Activated CD8-positive, alpha-beta memory T cell treated with anti-CD3 and anti-CD28 coated beads for 24 hours (primary cell): ENCODE data around the gene MRPS14.

Experiments used
- DNase-seq: peaks from one replicate; pipeline ENCODE4 v3.0.0-alpha.2; 2020

Gene MRPS14

GRCh38 chr1:175019524-175019923 is 3.7 kb downstream of the MRPS14 start:
- DNase-seq: no peak

GRCh38 chr1:175015243-175015642 is 8.0 kb downstream of the MRPS14 start:
- no peak for DNase-seq

DNA sequence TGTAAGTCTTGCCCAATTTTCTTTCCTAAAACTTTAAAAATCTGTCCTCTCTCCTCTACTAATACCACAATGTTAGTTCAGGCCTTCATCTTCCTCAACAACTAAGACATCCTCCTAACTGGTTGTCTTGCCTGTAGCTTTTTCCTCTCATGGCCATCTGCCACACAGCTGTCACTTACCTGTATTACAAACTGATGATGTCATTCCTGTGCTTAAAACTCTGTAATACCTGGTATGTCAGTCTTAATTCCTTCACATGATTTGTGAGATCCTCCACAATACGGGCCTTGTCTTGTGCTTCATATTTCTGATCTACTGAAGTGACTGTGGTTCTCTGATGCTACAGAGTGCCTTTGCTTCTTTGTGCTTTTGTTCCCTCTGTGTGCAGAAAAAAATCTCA is 9.8 kb downstream of the MRPS14 start:
- no peak for DNase-seq

DNA sequence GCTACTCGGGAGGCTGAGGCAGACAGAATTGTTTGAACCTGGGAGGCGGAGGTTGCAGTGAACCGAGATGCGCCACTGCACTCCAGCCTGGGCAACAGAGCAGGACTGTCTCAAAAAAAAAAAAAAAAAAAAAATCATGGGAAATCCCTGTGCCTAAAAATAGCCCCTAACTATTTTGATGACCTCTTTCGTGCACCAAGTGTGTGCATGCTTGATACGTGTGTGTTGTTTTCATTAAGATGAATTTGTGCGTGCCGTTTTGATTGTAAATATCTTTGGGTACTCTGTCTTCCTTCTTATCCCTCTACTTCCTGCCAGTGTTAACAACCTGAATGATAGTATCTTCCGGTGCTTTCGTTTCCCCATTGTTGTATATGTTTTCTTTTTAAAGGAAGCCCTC is 13.7 kb downstream of the MRPS14 start:
- no peak for DNase-seq

GRCh38 chr1:175005085-175005783 is 18.0 kb downstream of the MRPS14 start:
- DNase-seq: no peak

- DNase-seq: no peak
Measured at GRCh38 chr1:175003521-175003920, 19.7 kb downstream of the MRPS14 start.

GRCh38 chr1:175002910-175003517 is 20.2 kb downstream of the MRPS14 start:
- no peak for DNase-seq

- DNase-seq: no peak
Measured at GRCh38 chr1:175000697-175001187, 22.5 kb downstream of the MRPS14 start.

GRCh38 chr1:174999936-175000696 is 23.1 kb downstream of the MRPS14 start, which contains the start of gene CACYBP:
Gene CACYBP, plus strand, starts transcription at chr1:174999947. Its CDS starts 234 bp downstream, at chr1:175000181.
- DNase-seq: peak; percentile 81

GRCh38 chr1:174999216-174999935 is 23.8 kb downstream of the MRPS14 start:
- peak; percentile 97 for DNase-seq

- no peak for DNase-seq
Measured at GRCh38 chr1:174998569-174999215, 24.5 kb downstream of the MRPS14 start.

DNA sequence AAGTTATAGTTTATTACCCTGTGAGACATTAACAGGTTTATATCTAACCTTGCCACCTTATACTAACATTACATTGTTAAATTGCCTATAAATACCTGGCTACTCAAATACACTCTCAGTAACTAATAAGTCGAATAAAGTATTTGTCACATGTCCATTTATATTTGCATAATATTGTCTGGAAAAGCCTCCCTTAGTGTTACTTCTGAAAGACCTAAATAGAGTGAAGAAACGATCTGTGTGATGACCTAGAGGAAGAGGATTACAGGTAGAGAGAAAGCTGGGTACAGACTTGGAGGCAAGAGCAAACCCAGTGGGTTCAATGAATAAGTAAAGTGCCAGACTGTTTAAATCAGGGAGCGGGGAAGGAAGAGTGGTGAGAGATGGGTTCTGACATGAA is 26.2 kb downstream of the MRPS14 start:
- DNase-seq: no peak

DNA sequence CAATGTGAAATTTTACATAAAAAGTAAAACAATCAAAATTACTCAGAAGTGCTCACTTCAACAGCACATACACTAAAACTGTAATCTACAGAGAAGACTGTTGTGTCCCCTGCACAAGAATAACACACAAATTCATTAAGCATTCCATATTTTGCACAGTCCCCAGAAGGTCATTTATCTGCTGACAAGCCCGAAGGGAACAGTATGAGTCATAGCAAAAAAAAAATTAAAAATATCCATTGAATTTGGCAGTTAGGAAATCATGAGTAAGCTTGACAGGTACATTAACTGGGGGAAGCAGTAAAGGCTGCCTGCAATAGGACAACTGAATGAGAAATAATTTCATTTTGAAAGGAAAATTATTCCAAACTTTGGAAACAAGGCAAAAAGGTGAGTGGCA is 26.7 kb downstream of the MRPS14 start:
- DNase-seq: no peak

GRCh38 chr1:174995916-174996315 is 27.3 kb downstream of the MRPS14 start:
- no peak for DNase-seq

DNA sequence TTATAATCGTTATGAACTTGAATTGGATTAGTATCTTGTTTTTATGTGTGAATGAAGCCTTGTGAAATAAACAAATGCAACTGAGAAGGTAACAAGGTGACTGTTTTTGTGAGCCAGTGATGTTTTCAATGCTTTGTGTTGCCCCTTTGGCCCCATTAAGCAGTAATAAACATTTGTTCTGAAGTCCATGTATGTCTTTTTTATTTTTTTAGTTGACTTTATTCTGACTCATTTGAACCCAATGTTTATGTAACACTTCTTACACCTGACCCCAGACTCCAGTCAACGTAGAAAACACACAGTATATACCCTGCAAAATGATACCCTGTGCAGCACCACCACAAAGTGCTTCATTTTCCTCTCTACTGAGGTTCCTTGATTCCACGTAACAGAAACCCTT is 28.1 kb downstream of the MRPS14 start:
- no peak for DNase-seq

DNA sequence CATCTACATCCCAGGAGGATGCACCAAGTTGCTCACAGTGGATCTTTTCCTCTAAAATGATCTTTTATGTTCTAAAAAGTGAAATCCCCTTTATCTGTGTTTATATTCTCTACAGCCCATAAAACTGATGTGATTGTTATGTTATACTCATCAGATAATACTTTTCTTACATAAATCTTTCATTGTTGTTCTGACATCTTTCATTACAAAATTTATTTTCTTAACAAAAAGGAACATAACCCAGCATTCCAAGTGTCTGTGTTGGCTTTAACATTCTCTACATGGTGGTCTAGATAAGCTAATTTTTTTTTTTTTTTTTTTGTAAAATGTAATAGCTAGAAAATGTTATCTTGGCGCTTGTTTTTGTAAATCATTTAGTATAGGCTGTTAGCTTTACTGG is 31.8 kb downstream of the MRPS14 start:
- DNase-seq: no peak

DNA sequence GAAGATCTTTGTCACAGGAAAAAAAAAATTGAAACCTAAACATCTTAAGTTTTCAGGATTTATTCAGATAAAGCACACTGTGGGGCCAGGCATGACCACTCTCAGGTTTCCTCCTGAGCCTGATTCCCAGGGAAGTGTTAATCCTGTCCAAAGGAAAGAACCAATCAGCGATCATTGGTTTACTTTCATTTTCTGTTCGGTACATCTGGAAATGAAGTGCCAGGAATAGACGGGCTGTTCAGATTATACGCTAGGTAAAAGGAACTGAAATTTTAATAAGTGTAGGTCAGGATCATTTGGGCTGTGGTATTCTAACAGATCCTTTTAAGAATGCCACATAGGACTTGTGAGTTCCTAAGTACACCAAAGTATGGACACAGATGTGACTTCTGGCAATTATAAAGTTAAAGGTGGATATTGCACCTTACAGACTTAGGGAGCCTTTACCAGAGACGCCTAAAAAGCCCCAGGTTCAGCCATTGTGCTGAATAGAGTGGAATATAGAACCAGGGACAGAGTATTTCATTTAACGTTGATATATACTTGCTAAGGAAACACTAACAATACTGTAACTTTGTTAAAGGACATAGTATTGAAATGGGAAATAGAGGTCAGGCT is 32.7 kb downstream of the MRPS14 start:
- no peak for DNase-seq

DNA sequence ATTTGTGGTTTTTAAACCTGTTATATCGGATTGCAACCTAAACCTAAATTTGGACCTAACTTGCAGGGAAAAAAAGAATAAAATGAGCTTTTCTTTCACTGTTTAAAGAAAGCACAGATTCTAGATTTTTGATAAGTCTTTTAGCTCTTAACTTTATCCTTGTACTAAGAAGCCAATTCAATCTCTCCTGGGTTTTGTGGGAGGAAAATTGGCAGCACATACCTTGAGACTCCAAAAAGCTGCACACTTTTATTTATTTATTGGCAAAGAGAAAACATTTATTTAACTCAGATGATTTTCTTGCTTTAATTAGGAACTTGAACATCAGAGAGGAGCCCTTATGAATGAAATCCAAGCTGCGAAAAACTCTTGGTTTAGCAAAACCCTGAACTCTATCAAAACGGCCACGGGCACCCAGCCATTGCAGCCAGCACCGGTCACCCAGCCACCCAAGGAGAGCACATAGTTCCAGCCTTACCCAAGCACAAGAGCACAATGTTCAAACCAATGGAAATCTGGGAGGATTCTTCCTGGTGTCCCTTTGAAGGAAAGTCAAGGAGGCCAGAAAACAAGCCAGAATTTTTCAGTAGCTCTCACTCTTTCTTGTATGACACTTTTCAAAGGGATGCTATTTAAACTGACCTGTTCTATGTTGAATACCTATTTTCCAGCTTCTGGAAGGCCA is 33.5 kb downstream of the MRPS14 start:
- no peak for DNase-seq

- DNase-seq: no peak
Measured at GRCh38 chr1:174988986-174989385, 34.2 kb downstream of the MRPS14 start.

DNA sequence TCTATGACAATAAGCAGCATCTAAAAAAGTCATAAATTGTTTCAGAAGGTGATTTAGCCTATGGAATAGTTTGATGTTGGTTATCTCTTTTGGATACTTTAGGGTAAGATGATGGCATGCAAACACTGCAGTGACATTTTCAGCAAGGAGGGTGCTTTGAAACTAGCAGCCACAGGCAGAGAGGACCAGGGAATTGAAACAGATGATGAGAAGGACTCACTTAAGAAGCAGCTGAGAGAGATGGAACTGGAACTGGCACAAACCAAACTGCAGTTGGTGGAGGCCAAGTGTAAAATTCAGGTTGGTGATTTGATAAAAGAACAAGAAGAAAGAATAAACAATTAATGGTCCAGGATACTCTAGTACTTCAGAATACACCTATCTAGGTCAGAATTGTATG is 34.7 kb downstream of the MRPS14 start:
- no peak for DNase-seq

GRCh38 chr1:174984952-174985351 is 38.3 kb downstream of the MRPS14 start:
- DNase-seq: no peak
